Pancreas (tissue), 10 donors: ENCODE measurements around the gene KRABD2. TPM values are rescaled to one million over a fixed set of nuclear protein-coding genes. Genes with fewer than 3 reads are reported as not detected.

Experiments
- ATAC-seq, 4 donors: fragments of 200-7000 bp; cut with Tn5 transposase; one replicate each; pipeline versions ENCODE4 v1.8.0 to v1.9.1; 2020; ENCODE audit warnings: mild to moderate bottlenecking in 4 of 4, moderate library complexity in 4 of 4
- DNase-seq, 6 donors: peaks; one replicate each; pipeline ENCODE4 v3.0.0-alpha.2; 2020
- FAIRE-seq: peaks from 2 replicates; lab custom pipeline; 2012; peaks lifted over from hg19 to GRCh38; lab: Jason Lieb, UNC
- H3K27ac ChIP-seq, 4 donors: fragments of 200-600 bp; sonication (generic); 1 replicate in 3 of 4; 2 replicates in 1 of 4; pipeline versions ENCODE4 v1.5.0 to v1.8.0; 2020
- H3K27me3 ChIP-seq, 4 donors: fragments of 200-600 bp; one replicate each; pipeline ENCODE4 v1.8.0; 2021
- H3K36me3 ChIP-seq, 3 donors: fragments of 200-600 bp; sonication (generic) in 1 of 3; one replicate each; pipeline versions ENCODE4 v1.5.0 to v1.8.0; 2020 to 2021
- H3K4me1 ChIP-seq, 3 donors: fragments of 200-600 bp; one replicate each; pipeline ENCODE4 v1.8.0; 2021
- H3K4me3 ChIP-seq, 4 donors: fragments of 200-600 bp; sonication (generic) in 2 of 4; one replicate each; pipeline versions ENCODE4 v1.5.0 to v1.8.0; 2020 to 2021
- H3K9me3 ChIP-seq, 4 donors: fragments of 200-600 bp; one replicate each; pipeline ENCODE4 v1.8.0; 2021
- CTCF ChIP-seq, 4 donors: fragments of 200-600 bp; sonication (generic) in 3 of 4; IDR thresholded peaks; one replicate each; pipeline versions ENCODE4 v1.5.0 to v1.8.0; 2021; ENCODE audit warnings: antibody characterized with exemption in 4 of 4
- WGBS, 2 donors: extraction: QIAGEN DNeasy Blood & Tissue Kit; methylation state at CpG; one replicate each; pipeline ENCODE4 v1.1.7; 2013; 5-methylcytosine and 5-hydroxymethylcytosine counted together
- intact Hi-C, 3 donors: fragments of 100-400 bp; cut with DNase I; formaldehyde crosslinking; loops; one replicate each; pipeline versions ENCODE4 v1.11.1 to v1.14.2; 2022
- polyA plus RNA-seq, 2 donors: library from polyadenylated mRNA; stranded (reverse); fragments of 200-250 nt; gene quantifications; one replicate each; pipeline ENCODE4 v1.2.3, GENCODE V29; 2013
- total RNA-seq, 6 donors: library from RNA; stranded (reverse); fragmentation: NEBNext Ultra II Directional in 4 of 6; extraction: Animal tissue kit (Norgen Biotek cat#: 25700) in 4 of 6; gene quantifications; one replicate each; pipeline versions ENCODE4 v1.2.1 to v1.2.4, GENCODE V29; 2021 to 2023
- donor health status: healthy with polysubstance abuse.
- donor health status: DM: no; HTN: no; CAD: no; lungs with moderate emphysema.
- donor health status: DM: no; HTN: no; CAD: no.
- donor health status: control.
- donor health status: control.
- donor health status: Bipolar disorder and iron deficiency.
- donor health status: DM: yes; HTN: yes; CAD: no.
- donor health status: DM: no; HTN: no; CAD: no.
- donor health status: DM: no; HTN: no; CAD: no.
- donor health status: DM: yes; HTN: yes; CAD: no.

KRABD2 gene

GRCh38 chr17:8332128-8332527, 44.4 kb downstream of the KRABD2 start:
- FAIRE-seq, result no peak
- ATAC-seq, result no peak
- H3K9me3 ChIP-seq, result no peaks in the 10 kb centered on the region
- no peaks in the 10 kb centered on the region for H3K36me3 ChIP-seq
- peaks cover 0 to 1% (median 0%) of the 10 kb centered on the region in 4 donors for H3K27me3 ChIP-seq
- TF ChIP-seq CTCF (IDR thresholded peaks at IDR 0.05), result no peak
- intact Hi-C loops, result no loop called here
- no peak overlapping the region for H3K4me3 ChIP-seq
- peaks cover 0 to 3% (median 0%) of the 10 kb centered on the region in 3 donors for H3K4me1 ChIP-seq
- 63 to 87% methylated on average over 2 of the region's 2 CpGs for WGBS, 2 donors
- DNase-seq, result no peak
- no peak overlapping the region for H3K27ac ChIP-seq

GRCh38 chr17:8327303-8327649, 49.2 kb downstream of the KRABD2 start:
- WGBS, 2 donors, result 18 to 23% methylated on average over 25 of the region's 25 CpGs
- no peak for DNase-seq
- Histone ChIP-seq H3K4me3 (peak overlapping the region; percentile 8 to 35 (median 22)), H3K4me1 (peaks cover 0 to 4% (median 0%) of the 10 kb centered on the region in 3 donors), H3K27me3 (peaks cover 0 to 3% (median 0%) of the 10 kb centered on the region in 4 donors), H3K36me3 (no peaks in the 10 kb centered on the region), H3K9me3 (no peaks in the 10 kb centered on the region), H3K27ac (no peak overlapping the region)
- peak in 3 of 4 donors; percentile 31 to 48 (median 44) for ATAC-seq
- no peak for FAIRE-seq
- intact Hi-C loops, result no loop called here
- TF ChIP-seq CTCF (IDR thresholded peaks at IDR 0.05), result no peak

Other genes starting within 250 kb of the KRABD2 start
- 100 to 1,000 TPM in 2 of 6 donors, 10 to 100 TPM in 4; 17.5 to 105 (median 67.6) TPM for gene PER1, start 224.3 kb downstream of the KRABD2 start, total RNA-seq
- gene PER1, start 224.3 kb downstream of the KRABD2 start, polyA plus RNA-seq, result 100 to 1,000 TPM; 107 to 158 TPM
- gene VAMP2, start 213.8 kb downstream of the KRABD2 start, total RNA-seq, result 10 to 100 TPM; 19.5 to 35.7 (median 29.6) TPM
- 10 to 100 TPM; 29.8 to 82.0 TPM for gene VAMP2, start 213.8 kb downstream of the KRABD2 start, polyA plus RNA-seq
- 10 to 100 TPM in 1 of 6 donors, 1 to 10 TPM in 5; 5.2 to 10.2 (median 6.3) TPM for gene TMEM107, start 200.3 kb downstream of the KRABD2 start, total RNA-seq
- 10 to 100 TPM in 1 of 2 donors, 1 to 10 TPM in 1; 5.7 to 11.1 TPM for gene TMEM107, start 200.3 kb downstream of the KRABD2 start, polyA plus RNA-seq
- 10 to 100 TPM in 1 of 6 donors, 1 to 10 TPM in 5; 4.9 to 10.4 (median 6.9) TPM for gene BORCS6, start 186.5 kb downstream of the KRABD2 start, total RNA-seq
- gene BORCS6, start 186.5 kb downstream of the KRABD2 start, polyA plus RNA-seq, result 1 to 10 TPM; 4.5 to 6.1 TPM
- gene AURKB, start 166.1 kb downstream of the KRABD2 start, total RNA-seq, result 1 to 10 TPM in 1 of 6 donors, under 1 TPM in 2, not detected in 3; 0.47 to 2.0 (median 0.95) TPM
- under 1 TPM; 0.40 to 0.72 TPM for gene AURKB, start 166.1 kb downstream of the KRABD2 start, polyA plus RNA-seq
- 10 to 100 TPM; 15.4 to 40.8 (median 17.3) TPM for gene CTC1, start 128.6 kb downstream of the KRABD2 start, total RNA-seq
- gene CTC1, start 128.6 kb downstream of the KRABD2 start, polyA plus RNA-seq, result 10 to 100 TPM; 22.6 to 42.6 TPM
- gene PFAS, start 127.4 kb downstream of the KRABD2 start, total RNA-seq, result 10 to 100 TPM; 11.5 to 21.4 (median 18.7) TPM
- gene PFAS, start 127.4 kb downstream of the KRABD2 start, polyA plus RNA-seq, result 10 to 100 TPM; 11.7 to 21.1 TPM
- gene RANGRF, start 88.0 kb downstream of the KRABD2 start, total RNA-seq, result 10 to 100 TPM in 1 of 6 donors, 1 to 10 TPM in 5; 2.8 to 14.5 (median 6.6) TPM
- 10 to 100 TPM; 14.0 to 27.4 TPM for gene RANGRF, start 88.0 kb downstream of the KRABD2 start, polyA plus RNA-seq
- 10 to 100 TPM in 1 of 6 donors, 1 to 10 TPM in 5; 1.1 to 12.2 (median 2.7) TPM for gene SLC25A35, start 81.3 kb downstream of the KRABD2 start, total RNA-seq
- 1 to 10 TPM; 7.3 to 9.5 TPM for gene SLC25A35, start 81.3 kb downstream of the KRABD2 start, polyA plus RNA-seq
- 1 to 10 TPM; 1.7 to 3.2 (median 2.0) TPM for gene ARHGEF15, start 66.5 kb downstream of the KRABD2 start, total RNA-seq
- gene ARHGEF15, start 66.5 kb downstream of the KRABD2 start, polyA plus RNA-seq, result 10 to 100 TPM; 12.4 to 23.9 TPM
- gene ODF4, start 36.9 kb downstream of the KRABD2 start, total RNA-seq, result not detected
- gene ODF4, start 36.9 kb downstream of the KRABD2 start, polyA plus RNA-seq, result not detected
- 1,000 to 10,000 TPM in 3 of 6 donors, 100 to 1,000 TPM in 3; 608 to 1,143 (median 994) TPM for gene RPL26, start 6.5 kb upstream of the KRABD2 start, total RNA-seq
- 1,000 to 10,000 TPM; 1,120 to 1,890 TPM for gene RPL26, start 6.5 kb upstream of the KRABD2 start, polyA plus RNA-seq
- not detected for gene RNF222, start 21.1 kb upstream of the KRABD2 start, total RNA-seq
- gene RNF222, start 21.1 kb upstream of the KRABD2 start, polyA plus RNA-seq, result not detected
- 10 to 100 TPM; 19.2 to 28.8 (median 21.1) TPM for gene NDEL1, start 59.2 kb upstream of the KRABD2 start, total RNA-seq
- gene NDEL1, start 59.2 kb upstream of the KRABD2 start, polyA plus RNA-seq, result 10 to 100 TPM; 14.4 to 21.8 TPM